ENCODE measurements around the gene FGA. TPM values are rescaled to one million over a fixed set of nuclear protein-coding genes. Genes with fewer than 3 reads are reported as not detected.

FGA gene
- total RNA-seq: not detected in 2 replicates

GRCh38 chr4:154590329-154591006 is at the start of gene FGA:
FGA (minus strand) TSS chr4:154590742; CDS start chr4:154590687, 55 bp downstream.

GRCh38 chr4:154612472-154613414 is 22.2 kb upstream of the FGA start, which contains the start of gene FGG:
FGG (minus strand) TSS chr4:154612656; CDS start chr4:154612609, 47 bp downstream.

GRCh38 chr4:154562697-154563254 is 27.8 kb downstream of the FGA start, which contains the start of gene FGB:
FGB (plus strand) TSS chr4:154563011; CDS start chr4:154563019, 8 bp downstream.

GRCh38 chr4:154549894-154550790 is 40.4 kb downstream of the FGA start, which contains the start of gene PLRG1:
PLRG1 (minus strand) TSS chr4:154550400; CDS start chr4:154550308, 92 bp downstream.

Small RNA genes within 50 kb of the gene (small RNA-seq; reads per million reads assigned to genes)
- not detected for gene RNU6-1285P

Other genes starting within 250 kb of the FGA start
- gene DCHS2, start 98.9 kb downstream of the FGA start, total RNA-seq: 0.11 and 0.13 TPM in 2 replicates
- 77.5 and 90.2 TPM in 2 replicates for gene PLRG1, start 40.3 kb downstream of the FGA start, total RNA-seq
- gene FGB, start 27.7 kb downstream of the FGA start, total RNA-seq: not detected in 2 replicates
- 0.22 TPM in 1 of 2 replicates, not detected in the other for gene FGG, start 21.9 kb upstream of the FGA start, total RNA-seq
- gene LRAT, start 153.3 kb upstream of the FGA start, total RNA-seq: 1.2 and 2.1 TPM in 2 replicates
- gene RBM46, start 190.5 kb upstream of the FGA start, total RNA-seq: under 0.01 and 0.32 TPM in 2 replicates